Thyroid gland (tissue), 4 donors: Measurements from ENCODE around the gene BGLAP. TPM values are rescaled to one million over a fixed set of nuclear protein-coding genes. Genes with fewer than 3 reads are reported as not detected.

Experiments
- DNase-seq, 2 donors: peaks; one replicate each; pipeline ENCODE4 v3.0.0-alpha.2; 2019
- H3K27ac ChIP-seq, 3 donors: fragments of 200-600 bp; sonication (generic); 1 replicate in 2 of 3; 2 replicates in 1 of 3; pipeline ENCODE4 v1.5.1; 2016 to 2019; ENCODE audit warnings: mild to moderate bottlenecking in 1 of 3, moderate library complexity in 1 of 3
- H3K27me3 ChIP-seq: fragments of 200-600 bp; sonication (generic); one replicate; pipeline ENCODE4 v1.5.1; 2019
- H3K36me3 ChIP-seq, 2 donors: fragments of 200-600 bp; sonication (generic); one replicate each; pipeline ENCODE4 v1.5.1; 2016 to 2019
- H3K4me1 ChIP-seq, 2 donors: fragments of 200-600 bp; sonication (generic); one replicate each; pipeline ENCODE4 v1.5.1; 2017 to 2019
- H3K4me3 ChIP-seq, 3 donors: fragments of 200-600 bp; sonication (generic); replicated peaks in 1 of 3; 1 replicate in 2 of 3; 2 replicates in 1 of 3; pipeline ENCODE4 v1.5.1; 2016; ENCODE audit warnings: mild to moderate bottlenecking in 1 of 3
- H3K9me3 ChIP-seq: fragments of 200-600 bp; sonication (generic); one replicate; pipeline ENCODE4 v1.5.1; 2017
- CTCF ChIP-seq, 6 experiments: fragments of 200-600 bp in 3 of 6; fragments of 450-650 bp in 3 of 6; sonication (generic) in 3 of 6; IDR thresholded peaks; one replicate each; pipeline ENCODE4 v1.5.1; 2016 to 2019; ENCODE audit warnings: antibody characterized with exemption in 6 of 6, mild to moderate bottlenecking in 2 of 6, inconsistent platforms in 1 of 6, moderate library complexity in 1 of 6
- POLR2A ChIP-seq, 2 donors: fragments of 450-650 bp; IDR thresholded peaks; one replicate each; pipeline ENCODE4 v1.6.1; 2017; ENCODE audit warnings: antibody characterized with exemption in 2 of 2, mild to moderate bottlenecking in 2 of 2, moderate library complexity in 1 of 2
- WGBS, 2 donors: methylation state at CpG; one replicate each; pipeline ENCODE4 v1.1.5; 2017; 5-methylcytosine and 5-hydroxymethylcytosine counted together
- intact Hi-C: fragments of 100-400 bp; cut with DNase I; formaldehyde crosslinking; loops from one replicate; pipeline ENCODE4 v1.15.1; 2023
- total RNA-seq, 4 donors: library from RNA; depleted of rRNA; stranded (reverse); fragments of >200 nt; gene quantifications; one replicate each; pipeline ENCODE4 v1.2.3, GENCODE V29; 2016

The BGLAP gene
- total RNA-seq, 4 donors from 2014 or later = 1.0 to 4.4 (median 1.3) TPM; not detected in 1

GRCh38 chr1:156284112-156284511, 42.1 kb downstream of the BGLAP start, which contains the start of gene TMEM79:
TMEM79 (plus strand) TSS chr1:156284325; CDS start chr1:156285227, 902 bp downstream.
- DNase-seq = no peak

GRCh38 chr1:156284757-156285156, 42.8 kb downstream of the BGLAP start:
- TF ChIP-seq CTCF (IDR thresholded peaks at IDR 0.05) (no peak), POLR2A (IDR thresholded peaks at IDR 0.05) (no peak)
- Histone ChIP-seq H3K36me3 (no peaks in the 10 kb centered on the region), H3K27ac (no peak overlapping the region), H3K9me3 (no peaks in the 10 kb centered on the region), H3K27me3 (no peaks in the 10 kb centered on the region), H3K4me3 (no peak overlapping the region), H3K4me1 (peaks cover 16 to 21% of the 10 kb centered on the region in 2 donors)
- intact Hi-C loops = no loop called here
- WGBS, 2 donors = 74 to 77% methylated on average over 4 of the region's 4 CpGs
- no peak for DNase-seq

More at GRCh38 chr1:156284112-156284511, 42.1 kb downstream of the BGLAP start, which contains the start of gene TMEM79:
- no peaks in the 10 kb centered on the region for H3K9me3 ChIP-seq
- 57 to 62% methylated on average over 7 of the region's 7 CpGs for WGBS, 2 donors
- no peaks in the 10 kb centered on the region for H3K27me3 ChIP-seq
- H3K4me1 ChIP-seq = peaks cover 16 to 21% of the 10 kb centered on the region in 2 donors
- no peak for TF ChIP-seq CTCF (IDR thresholded peaks at IDR 0.05)
- TF ChIP-seq POLR2A (IDR thresholded peaks at IDR 0.05) = no peak
- intact Hi-C loops = no loop called here
- peak within 1 kb of the TSS in 2 of 3 donors; percentile 5 to 90 for H3K27ac ChIP-seq
- H3K36me3 ChIP-seq = no peaks in the 10 kb centered on the region
- peak within 1 kb of the TSS; percentile 33 to 94 (median 54) for H3K4me3 ChIP-seq

GRCh38 chr1:156285437-156285836, 43.5 kb downstream of the BGLAP start:
- Histone ChIP-seq H3K27ac (no peak overlapping the region), H3K4me1 (peaks cover 16 to 21% of the 10 kb centered on the region in 2 donors), H3K27me3 (no peaks in the 10 kb centered on the region), H3K36me3 (no peaks in the 10 kb centered on the region), H3K9me3 (no peaks in the 10 kb centered on the region), H3K4me3 (no peak overlapping the region)
- DNase-seq = no peak
- 96 to 100% methylated on average over 2 to 13 of the region's 21 CpGs for WGBS, 2 donors
- TF ChIP-seq POLR2A (IDR thresholded peaks at IDR 0.05) (no peak), CTCF (IDR thresholded peaks at IDR 0.05) (no peak)
- intact Hi-C loops = no loop called here

DNA sequence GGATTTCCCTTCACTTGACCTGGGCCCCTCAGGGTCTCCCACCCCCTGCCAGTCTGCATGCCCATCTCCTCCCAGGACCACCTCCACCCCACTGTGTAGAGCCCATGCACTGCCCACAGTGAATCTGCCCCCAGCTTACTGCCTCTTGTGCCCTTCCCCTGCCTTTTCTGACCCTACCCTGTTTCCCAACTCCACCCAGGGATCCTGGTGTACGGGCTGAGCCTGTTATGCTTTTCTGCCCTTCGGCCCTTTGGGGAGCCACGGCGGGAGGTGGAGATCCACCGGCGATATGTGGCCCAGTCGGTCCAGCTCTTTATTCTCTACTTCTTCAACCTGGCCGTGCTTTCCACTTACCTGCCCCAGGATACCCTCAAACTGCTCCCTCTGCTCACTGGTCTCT, 44.1 kb downstream of the BGLAP start:
- DNase-seq = no peak
- TF ChIP-seq POLR2A (IDR thresholded peaks at IDR 0.05) (no peak), CTCF (IDR thresholded peaks at IDR 0.05) (no peak)
- intact Hi-C loops = no loop called here
- no peak overlapping the region for H3K4me3 ChIP-seq
- H3K4me1 ChIP-seq = peaks cover 19 to 20% of the 10 kb centered on the region in 2 donors
- WGBS, 2 donors = 95% methylated on average over 8 of the region's 8 CpGs
- no peaks in the 10 kb centered on the region for H3K36me3 ChIP-seq
- no peak overlapping the region for H3K27ac ChIP-seq
- H3K9me3 ChIP-seq = no peaks in the 10 kb centered on the region
- no peaks in the 10 kb centered on the region for H3K27me3 ChIP-seq

DNA sequence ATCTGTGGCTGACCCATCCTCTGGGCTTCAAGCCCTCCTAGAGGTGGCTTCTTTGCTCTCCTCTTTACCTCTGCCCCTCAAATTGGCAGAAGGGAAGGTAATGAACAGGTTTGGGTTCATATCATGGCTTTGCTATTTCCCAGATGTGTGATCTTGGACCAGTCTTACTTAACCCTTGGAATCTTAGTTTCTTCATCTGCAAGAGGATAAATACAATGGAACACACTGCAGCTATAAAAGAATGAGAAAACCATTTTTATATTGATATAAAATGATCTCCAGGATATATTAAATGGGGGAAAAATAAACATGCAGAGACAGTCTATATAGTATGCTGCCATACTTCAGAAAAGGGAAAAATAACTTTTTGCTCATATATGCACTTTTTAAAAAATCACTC, 47.9 kb downstream of the BGLAP start:
- no peak overlapping the region for H3K4me3 ChIP-seq
- no peaks in the 10 kb centered on the region for H3K36me3 ChIP-seq
- DNase-seq = no peak
- no peaks in the 10 kb centered on the region for H3K9me3 ChIP-seq
- no peak overlapping the region for H3K27ac ChIP-seq
- H3K27me3 ChIP-seq = no peaks in the 10 kb centered on the region
- peaks cover 9 to 10% of the 10 kb centered on the region in 2 donors for H3K4me1 ChIP-seq
- intact Hi-C loops = no loop called here
- TF ChIP-seq POLR2A (IDR thresholded peaks at IDR 0.05) (no peak), CTCF (IDR thresholded peaks at IDR 0.05) (no peak)
